Measurements from ENCODE around the gene PRR30. TPM values are rescaled to one million over a fixed set of nuclear protein-coding genes. Genes with fewer than 3 reads are reported as not detected.

The PRR30 gene
- total and polyA plus RNA-seq, 2 donors (not counting 1 experiment from before 2014, with no cell fraction given), result not detected

DNA sequence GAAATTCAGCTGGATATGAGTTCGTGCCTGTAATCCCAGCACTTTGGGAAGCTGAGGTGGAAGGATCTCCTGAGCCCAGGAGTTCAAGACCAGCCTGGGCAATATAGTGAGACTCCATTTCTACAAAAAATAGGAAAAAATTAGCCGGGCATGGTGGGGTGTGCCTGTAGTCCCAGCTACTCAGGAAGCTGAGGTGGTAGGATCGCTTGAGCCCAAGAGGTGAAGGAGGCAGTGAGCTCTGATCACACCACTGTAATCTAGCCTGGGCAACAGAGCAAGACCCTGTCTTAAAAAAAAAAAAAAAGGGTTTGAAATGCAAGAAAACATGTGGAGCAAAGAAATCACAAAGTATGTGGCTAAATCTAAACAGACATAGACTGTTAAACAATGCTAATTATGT, 30.1 kb downstream of the PRR30 start:
- Histone ChIP-seq H3K9ac (ENCODE audit: insufficient read depth, low read length) (no peak overlapping the region), H3K79me2 (ENCODE audit: control insufficient read depth, insufficient read depth, low read length) (no peaks in the 10 kb centered on the region), H3K4me1 (ENCODE audit: control insufficient read depth, extremely low read depth, insufficient read depth, low read length) (no peaks in the 10 kb centered on the region), H3K36me3 (ENCODE audit: control insufficient read depth, insufficient read depth, low read length) (no peaks in the 10 kb centered on the region), H3K4me2 (ENCODE audit: extremely low read depth, insufficient read depth, low read length) (no peak overlapping the region), H3K27ac (ENCODE audit: insufficient read depth, low read length) (no peak overlapping the region), H3K4me3 (replicated peaks in 1 of 4; ENCODE audit: control extremely low read depth in 1 of 4, insufficient read depth in 1 of 4, low read depth in 3 of 4, low read length in 4 of 4) (no peak overlapping the region), H3K27me3 (ENCODE audit: control insufficient read depth, insufficient read depth, low read length) (peaks cover 4% of the 10 kb centered on the region), H4K20me1 (ENCODE audit: control insufficient read depth, extremely low read depth, insufficient read depth, low read length) (no peaks in the 10 kb centered on the region), H3K9me3 (ENCODE audit: control insufficient read depth, insufficient read depth, low read depth, low read length) (no peaks in the 10 kb centered on the region), H2AFZ (ENCODE audit: low read length) (no peak overlapping the region)
- TF ChIP-seq CTCF (conservative IDR thresholded peaks at IDR 0.05 in 1 of 2, IDR thresholded peaks at IDR 0.05 in 1 of 2; ENCODE audit: low read depth in 1 of 2, low read length in 2 of 2), result no peak
- TF ChIP-seq EZH2 (IDR thresholded peaks at IDR 0.05; ENCODE audit: low read length, missing control alignments), result no peak
- no peak for DNase-seq (ENCODE audit: low read depth in 2 of 2)

DNA sequence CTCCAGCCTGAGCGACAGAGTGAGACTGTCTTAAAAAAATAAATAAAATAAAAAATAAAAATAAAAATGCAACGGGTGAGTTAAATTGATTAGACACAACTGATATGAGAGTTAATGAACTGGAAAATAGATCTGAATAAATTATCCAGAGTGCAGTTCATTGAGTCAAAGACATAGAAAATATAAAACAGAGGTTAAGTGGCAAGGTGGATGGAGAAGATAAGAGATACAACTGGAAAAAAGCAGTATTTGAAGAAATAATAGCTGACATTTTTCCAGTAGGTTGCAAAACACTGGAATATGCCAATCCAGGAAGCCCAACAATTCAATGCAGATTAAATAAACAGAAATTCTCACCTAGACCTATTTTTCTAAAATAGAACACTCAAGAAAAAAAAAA, 31.0 kb downstream of the PRR30 start:
- Histone ChIP-seq H3K4me3 (replicated peaks in 1 of 4; ENCODE audit: control extremely low read depth in 1 of 4, insufficient read depth in 1 of 4, low read depth in 3 of 4, low read length in 4 of 4) (no peak overlapping the region), H3K4me2 (ENCODE audit: extremely low read depth, insufficient read depth, low read length) (no peak overlapping the region), H3K27me3 (ENCODE audit: control insufficient read depth, insufficient read depth, low read length) (peaks cover 4% of the 10 kb centered on the region), H3K79me2 (ENCODE audit: control insufficient read depth, insufficient read depth, low read length) (no peaks in the 10 kb centered on the region), H3K36me3 (ENCODE audit: control insufficient read depth, insufficient read depth, low read length) (no peaks in the 10 kb centered on the region), H3K9me3 (ENCODE audit: control insufficient read depth, insufficient read depth, low read depth, low read length) (no peaks in the 10 kb centered on the region), H3K4me1 (ENCODE audit: control insufficient read depth, extremely low read depth, insufficient read depth, low read length) (no peaks in the 10 kb centered on the region), H3K27ac (ENCODE audit: insufficient read depth, low read length) (no peak overlapping the region), H3K9ac (ENCODE audit: insufficient read depth, low read length) (no peak overlapping the region), H2AFZ (ENCODE audit: low read length) (no peak overlapping the region), H4K20me1 (ENCODE audit: control insufficient read depth, extremely low read depth, insufficient read depth, low read length) (no peaks in the 10 kb centered on the region)
- TF ChIP-seq EZH2 (IDR thresholded peaks at IDR 0.05; ENCODE audit: low read length, missing control alignments) (no peak), CTCF (conservative IDR thresholded peaks at IDR 0.05 in 1 of 2, IDR thresholded peaks at IDR 0.05 in 1 of 2; ENCODE audit: low read depth in 1 of 2, low read length in 2 of 2) (no peak)
- no peak for DNase-seq (ENCODE audit: low read depth in 2 of 2)

GRCh38 chr2:27105981-27106380, 33.2 kb downstream of the PRR30 start:
- H3K4me1 ChIP-seq (ENCODE audit: control insufficient read depth, extremely low read depth, insufficient read depth, low read length), result no peaks in the 10 kb centered on the region
- H3K9ac ChIP-seq (ENCODE audit: insufficient read depth, low read length), result no peak overlapping the region
- no peaks in the 10 kb centered on the region for H3K79me2 ChIP-seq (ENCODE audit: control insufficient read depth, insufficient read depth, low read length)
- H3K4me2 ChIP-seq (ENCODE audit: extremely low read depth, insufficient read depth, low read length), result no peak overlapping the region
- peaks cover 4% of the 10 kb centered on the region for H3K27me3 ChIP-seq (ENCODE audit: control insufficient read depth, insufficient read depth, low read length)
- no peak overlapping the region for H3K27ac ChIP-seq (ENCODE audit: insufficient read depth, low read length)
- H2AFZ ChIP-seq (ENCODE audit: low read length), result no peak overlapping the region
- no peak for TF ChIP-seq EZH2 (IDR thresholded peaks at IDR 0.05; ENCODE audit: low read length, missing control alignments)
- no peak for DNase-seq (ENCODE audit: low read depth in 2 of 2)
- no peaks in the 10 kb centered on the region for H3K36me3 ChIP-seq (ENCODE audit: control insufficient read depth, insufficient read depth, low read length)
- no peaks in the 10 kb centered on the region for H3K9me3 ChIP-seq (ENCODE audit: control insufficient read depth, insufficient read depth, low read depth, low read length)
- H3K4me3 ChIP-seq (replicated peaks in 1 of 4; ENCODE audit: control extremely low read depth in 1 of 4, insufficient read depth in 1 of 4, low read depth in 3 of 4, low read length in 4 of 4), result no peak overlapping the region
- no peaks in the 10 kb centered on the region for H4K20me1 ChIP-seq (ENCODE audit: control insufficient read depth, extremely low read depth, insufficient read depth, low read length)
